HepG2 (cell line): ENCODE results near the gene SASH3. TPM values are rescaled to one million over a fixed set of nuclear protein-coding genes. Genes with fewer than 3 reads are reported as not detected.

ENCODE experiments used
- ATAC-seq: fragments of 200-7000 bp; cut with Tn5 transposase; 3 replicates; pipeline ENCODE4 v1.9.1; 2020; ENCODE audit warnings: mild to moderate bottlenecking, moderate library complexity
- BruUV-seq: library from RNA; stranded (reverse); fragments of 400-500 nt; replicated peaks from 2 replicates; lab custom pipeline; 2021; lab: Mats Ljungman, UMichigan
- CTCF ChIA-PET: fragments of 300-600 bp; formaldehyde crosslinking; extraction: SDS; loops from one replicate; lab custom pipeline; 2021; ENCODE audit warnings: low total read pairs, inconsistent platforms, low intra/inter-chr PET ratio; lab: Yijun Ruan, JAX
- POLR2A ChIA-PET: fragments of 350-600 bp; sonication (Branson Sonifier 250); formaldehyde crosslinking; loops from one replicate; lab custom pipeline; 2020; ENCODE audit warnings: antibody characterized with exemption, inconsistent platforms; lab: Yijun Ruan, JAX
- DNase-seq: peaks from one replicate; pipeline ENCODE4 v3.0.0-alpha.2; 2015; ENCODE audit warnings: low spot score
- FAIRE-seq: peaks from 3 replicates; lab custom pipeline; 2011; peaks lifted over from hg19 to GRCh38; lab: Jason Lieb, UNC
- H2AFZ ChIP-seq: one replicate; pipeline ENCODE4 v1.6.1; 2011; ENCODE audit warnings: low read length, inconsistent platforms
- H3K27ac ChIP-seq: fragments of 300-600 bp; 3 replicates; pipeline ENCODE4 v1.8.0; 2011; ENCODE audit warnings: mixed run types, mild to moderate bottlenecking, mixed read lengths, low read length, inconsistent platforms; ENCODE audit not compliant: insufficient read depth; ENCODE audit errors: extremely low read length
- H3K27me3 ChIP-seq, 2 experiments: fragments of 200-600 bp in 1 of 2; 2 replicates in 1 of 2; 3 replicates in 1 of 2; pipeline versions ENCODE4 v1.6.0 to v1.8.0; 2011; ENCODE audit warnings: low read length in 2 of 2, mild to moderate bottlenecking in 2 of 2, moderate library complexity in 2 of 2, inconsistent platforms in 1 of 2; ENCODE audit not compliant: insufficient read depth in 2 of 2, control insufficient read depth in 1 of 2
- H3K36me3 ChIP-seq, 2 experiments: fragments of 200-600 bp in 1 of 2; replicated peaks in 1 of 2; 2 replicates in 1 of 2; 3 replicates in 1 of 2; pipeline versions ENCODE4 v1.5.1 to v1.8.0; 2011; ENCODE audit warnings: low read length in 2 of 2, inconsistent platforms in 1 of 2; ENCODE audit not compliant: insufficient read depth in 2 of 2, control insufficient read depth in 1 of 2
- H3K4me1 ChIP-seq: 2 replicates; pipeline ENCODE4 v1.5.1; 2012; ENCODE audit warnings: low read length, inconsistent platforms; ENCODE audit not compliant: insufficient read depth
- H3K4me2 ChIP-seq: 2 replicates; pipeline ENCODE4 v1.6.0; 2011; ENCODE audit warnings: low read depth, low read length, inconsistent platforms
- H3K4me3 ChIP-seq, 3 experiments: fragments of 200-600 bp in 1 of 3; sonication (generic), shearing (Covaris generic) in 1 of 3; replicated peaks in 1 of 3; 2 replicates each; pipeline ENCODE4 v1.5.1; 2011 to 2016; ENCODE audit warnings: low read length in 3 of 3, inconsistent platforms in 2 of 3, low read depth in 2 of 3, mild to moderate bottlenecking in 2 of 3, control low read depth in 1 of 3, mixed read lengths in 1 of 3; ENCODE audit not compliant: insufficient read depth in 1 of 3
- H3K79me2 ChIP-seq: one replicate; pipeline ENCODE4 v1.6.1; 2011; ENCODE audit warnings: low read length, inconsistent platforms; ENCODE audit not compliant: insufficient read depth
- H3K9ac ChIP-seq: 2 replicates; pipeline ENCODE4 v1.6.0; 2011; ENCODE audit warnings: mild to moderate bottlenecking, low read depth, low read length, inconsistent platforms; ENCODE audit not compliant: insufficient read depth
- H3K9me3 ChIP-seq: 2 replicates; pipeline ENCODE4 v1.5.1; 2012; ENCODE audit warnings: mild to moderate bottlenecking, low read length
- H4K20me1 ChIP-seq: 2 replicates; pipeline ENCODE4 v1.6.0; 2011; ENCODE audit warnings: inconsistent platforms, mild to moderate bottlenecking, low read length, moderate library complexity; ENCODE audit not compliant: insufficient read depth
- GFI1 ChIP-seq: sonication (generic); formaldehyde crosslinking; IDR thresholded peaks from 2 replicates; pipeline ENCODE4 v1.5.0; 2020; ENCODE audit warnings: missing genetic modification reagents, mild to moderate bottlenecking, borderline replicate concordance
- PBX2 ChIP-seq: IDR thresholded peaks from 2 replicates; pipeline ENCODE4 v1.6.1; 2016; ENCODE audit warnings: control low read depth
- TOPORS ChIP-seq: sonication (generic); formaldehyde crosslinking; IDR thresholded peaks from 2 replicates; pipeline ENCODE4 v1.8.0; 2023; ENCODE audit warnings: mild to moderate bottlenecking, missing genetic modification reagents
- U2AF1 ChIP-seq: fragments of 200-400 bp; formaldehyde crosslinking; optimal IDR thresholded peaks from 2 replicates; pipeline ENCODE3; 2017; ENCODE audit warnings: mild to moderate bottlenecking, low read depth, low read length
- ZNF503 ChIP-seq: sonication (generic); formaldehyde crosslinking; IDR thresholded peaks from 2 replicates; pipeline ENCODE4 v1.4.0; 2020; ENCODE audit warnings: missing genetic modification reagents
- ZNF562 ChIP-seq: sonication (generic); formaldehyde crosslinking; IDR thresholded peaks from 2 replicates; pipeline ENCODE4 v1.8.0; 2022; ENCODE audit warnings: missing genetic modification reagents, borderline replicate concordance
- ZSCAN5A ChIP-seq: sonication (generic); formaldehyde crosslinking; IDR thresholded peaks from 2 replicates; pipeline ENCODE4 v1.8.0; 2022; ENCODE audit warnings: mild to moderate bottlenecking, missing genetic modification reagents, borderline replicate concordance
- WGBS: methylation state at CpG from one replicate; pipeline ENCODE4 v1.1.6; 2017; ENCODE audit warnings: low lambda C conversion rate; 5-methylcytosine and 5-hydroxymethylcytosine counted together
- in situ Hi-C: cut with HindIII; loops from 2 replicates; pipeline ENCODE4 v1.10.0; 2017; ENCODE audit warnings: low pct_unique_long_range_greater_than_20kb; ENCODE audit not compliant: extremely low pct_ligation_motif_present
- intact Hi-C: fragments of 100-400 bp; cut with micrococcal nuclease; formaldehyde crosslinking; loops from one replicate; pipeline ENCODE4 v1.10.0; 2022; ENCODE audit not compliant: unreplicated experiment
- polyA plus RNA-seq, 8 experiments: library from polyadenylated mRNA; depleted of rRNA in 3 of 8; stranded (reverse) in 7 of 8; unstranded in 1 of 8; fragments of >200 nt; fragmentation: Illumina TruSeq in 4 of 8; extraction: Trizol in 4 of 8; gene quantifications; 2 replicates each; pipeline versions ENCODE4 v1.2.1 to v1.2.3, GENCODE V29; 2011 to 2016; ENCODE audit warnings: low read depth in 4 of 8, missing spikeins in 1 of 8, mixed read lengths in 1 of 8; ENCODE audit not compliant: insufficient read depth in 1 of 8
- total RNA-seq, 5 experiments: library from RNA; depleted of rRNA; stranded (reverse); fragments of >200 nt; fragmentation: Illumina TruSeq; extraction: Trizol; gene quantifications; 2 replicates each; pipeline ENCODE4 v1.2.3, GENCODE V29; 2016; ENCODE audit warnings: low read depth in 1 of 5

Gene SASH3
- total and polyA plus RNA-seq, 2 of the 13 experiments (the other 11 are each of a cell fraction or from before 2014, with no cell fraction given): 0.08 TPM; not detected in 1

- no peak for TF ChIP-seq PBX2 (CRISPR knock-in tag)
Observed at GRCh38 chrX:129784371-129784770, 4.6 kb downstream of the SASH3 start (continued).

GRCh38 chrX:129785160-129785947 lies 5.6 kb downstream of the SASH3 start:
- Histone ChIP-seq H3K27ac (no peak overlapping the region), H3K4me1 (peaks cover 12% of the 10 kb centered on the region; the same call in 1 of the 2 replicates), H3K9me3 (no peaks in the 10 kb centered on the region), H2AFZ (no peak overlapping the region), H3K9ac (no peak overlapping the region), H3K4me3 (no peak overlapping the region), H3K4me2 (no peak overlapping the region), H3K36me3 (no peaks in the 10 kb centered on the region), H4K20me1 (no peaks in the 10 kb centered on the region), H3K27me3 (no peaks in the 10 kb centered on the region), H3K79me2 (no peaks in the 10 kb centered on the region)
- DNase-seq (no peak), FAIRE-seq (no peak), ATAC-seq (no peak)
- POLR2A ChIA-PET: no interaction called here
- TF ChIP-seq ZNF562: no peak
- no peak for TF ChIP-seq U2AF1
- no peak for TF ChIP-seq TOPORS (CRISPR knock-in tag)
- TF ChIP-seq GFI1 (CRISPR knock-in tag): no peak
- no peak for TF ChIP-seq ZNF503 (CRISPR knock-in tag)
- no peak for TF ChIP-seq ZSCAN5A
- BruUV-seq: no TSS peak
- intact Hi-C loops (no loop called here), in situ Hi-C loops (no loop called here)
- 70% methylated on average over 6 of the region's 11 CpGs for WGBS
- CTCF ChIA-PET: no interaction called here
